Fibroblast of lung (primary cell): ENCODE data around the gene C1orf232. TPM values are rescaled to one million over a fixed set of nuclear protein-coding genes. Genes with fewer than 3 reads are reported as not detected.
A peak's percentile ranks its signal among the peaks of the same experiment; 100 is the strongest.

Experiments
- DNase-seq, 2 donors: peaks; one replicate each; pipeline versions ENCODE4 v3.0.0 to v3.0.0-alpha.2; 2010; ENCODE audit warnings: low read depth in 2 of 2
- H2AFZ ChIP-seq: 2 replicates; pipeline ENCODE4 v1.5.1; 2012; ENCODE audit warnings: low read length, control low read depth, inconsistent platforms
- H3K27ac ChIP-seq: 2 replicates; pipeline ENCODE4 v1.5.1; 2011; ENCODE audit warnings: low read length, control low read depth; ENCODE audit not compliant: insufficient read depth
- H3K27me3 ChIP-seq: 2 replicates; pipeline ENCODE4 v1.5.1; 2011; ENCODE audit warnings: mild to moderate bottlenecking, low read length; ENCODE audit not compliant: control insufficient read depth, insufficient read depth
- H3K36me3 ChIP-seq: 2 replicates; pipeline ENCODE4 v1.5.1; 2011; ENCODE audit warnings: low read length; ENCODE audit not compliant: control insufficient read depth, insufficient read depth
- H3K4me1 ChIP-seq: 2 replicates; pipeline ENCODE4 v1.5.1; 2011; ENCODE audit warnings: low read length; ENCODE audit not compliant: control insufficient read depth, insufficient read depth; ENCODE audit errors: extremely low read depth
- H3K4me2 ChIP-seq: 2 replicates; pipeline ENCODE4 v1.5.1; 2011; ENCODE audit warnings: low read length, control low read depth; ENCODE audit not compliant: insufficient read depth; ENCODE audit errors: extremely low read depth
- H3K4me3 ChIP-seq, 4 experiments: fragments of 200-600 bp in 1 of 4; sonication (generic) in 1 of 4; replicated peaks in 1 of 4; 2 replicates each; pipeline ENCODE4 v1.5.1; 2011 to 2016; ENCODE audit warnings: low read length in 4 of 4, low read depth in 3 of 4, mild to moderate bottlenecking in 3 of 4, control low read depth in 2 of 4, inconsistent platforms in 1 of 4, mixed read lengths in 1 of 4; ENCODE audit not compliant: insufficient read depth in 1 of 4; ENCODE audit errors: control extremely low read depth in 1 of 4
- H3K79me2 ChIP-seq: 2 replicates; pipeline ENCODE4 v1.5.1; 2012; ENCODE audit warnings: mild to moderate bottlenecking, low read length, inconsistent platforms; ENCODE audit not compliant: control insufficient read depth, insufficient read depth
- H3K9ac ChIP-seq: 2 replicates; pipeline ENCODE4 v1.5.1; 2011; ENCODE audit warnings: mild to moderate bottlenecking, low read length, control low read depth; ENCODE audit not compliant: insufficient read depth
- H3K9me3 ChIP-seq: 2 replicates; pipeline ENCODE4 v1.5.1; 2012; ENCODE audit warnings: low read depth, low read length; ENCODE audit not compliant: control insufficient read depth, insufficient read depth
- H4K20me1 ChIP-seq: 2 replicates; pipeline ENCODE4 v1.5.1; 2011; ENCODE audit warnings: low read length; ENCODE audit not compliant: control insufficient read depth, insufficient read depth; ENCODE audit errors: extremely low read depth
- EZH2 ChIP-seq: IDR thresholded peaks from 2 replicates; pipeline ENCODE4 v1.5.1; 2012; ENCODE audit warnings: low read length, control low read depth, mild to moderate bottlenecking; ENCODE audit errors: missing control alignments
- polyA plus RNA-seq, 2 donors: library from polyadenylated mRNA; depleted of rRNA in 1 of 2; stranded (reverse) in 1 of 2; unstranded in 1 of 2; fragments of >200 nt; gene quantifications; 2 replicates each; pipeline ENCODE4 v1.2.1, GENCODE V29; 2011 to 2012; ENCODE audit warnings: missing spikeins in 1 of 2
- total RNA-seq: library from RNA; depleted of rRNA; stranded (reverse); fragments of >200 nt; gene quantifications from 2 replicates; pipeline ENCODE4 v1.2.1, GENCODE V29; 2014
- TF ChIP-seq, protein P1 (sequence below), 2 donors: IDR thresholded peaks in 1 of 2; conservative IDR thresholded peaks in 1 of 2; 1 replicate in 1 of 2; 2 replicates in 1 of 2; pipeline ENCODE4 v1.5.1; 2011 to 2012; ENCODE audit warnings: low read length in 2 of 2, control low read depth in 1 of 2, inconsistent platforms in 1 of 2, low read depth in 1 of 2, mild to moderate bottlenecking in 1 of 2

The C1orf232 gene
- total and polyA plus RNA-seq, 2 donors (not counting 1 experiment from before 2014, with no cell fraction given) = not detected

DNA sequence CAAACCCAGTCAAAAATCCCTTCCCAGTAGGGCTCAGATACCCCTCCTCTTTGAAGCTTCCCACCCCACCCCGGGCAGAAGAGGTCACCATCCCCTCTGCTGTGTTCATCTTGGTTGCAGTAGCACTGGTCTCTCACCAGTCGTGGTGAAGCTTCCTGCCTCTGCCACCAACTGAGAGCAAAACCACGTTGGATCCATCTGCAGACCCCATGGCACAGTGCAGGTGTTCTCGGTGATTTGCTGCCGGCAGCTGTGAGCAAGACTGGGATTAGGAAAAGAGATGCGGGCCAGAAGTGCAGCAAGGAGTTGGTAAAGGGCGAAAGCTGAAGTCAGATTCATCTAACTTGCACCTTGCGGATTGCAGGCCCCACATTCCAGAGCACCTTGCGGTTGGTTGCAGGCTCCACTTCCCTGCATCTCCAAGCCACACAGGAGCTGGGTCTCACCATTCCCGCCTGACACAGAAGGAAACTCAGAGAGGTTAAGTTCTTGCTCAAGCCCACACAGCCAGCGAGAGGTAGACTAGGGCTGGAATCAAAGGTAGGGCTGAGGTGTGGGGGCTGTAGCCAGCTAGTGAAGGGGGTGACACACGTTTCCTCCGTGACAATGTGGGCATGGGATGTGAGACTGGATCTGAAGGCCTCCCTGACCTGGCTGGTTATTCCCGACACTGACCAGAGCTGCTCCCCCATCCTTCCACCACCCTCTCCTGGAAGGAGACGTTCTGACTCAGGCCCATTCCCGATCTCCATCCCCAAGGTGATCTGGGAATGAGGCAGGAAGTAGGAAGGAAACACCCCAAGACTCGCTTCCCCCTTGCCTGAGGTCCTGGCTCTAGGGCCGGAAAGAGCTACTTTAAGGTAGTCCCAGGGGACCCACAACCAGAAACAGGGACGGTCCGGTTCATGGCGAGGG lies 13.1 kb downstream of the C1orf232 start:
- Histone ChIP-seq H3K36me3 (no peaks in the 10 kb centered on the region), H3K4me3 (no peak overlapping the region), H3K4me1 (no peaks in the 10 kb centered on the region), H3K9ac (no peak overlapping the region), H4K20me1 (no peaks in the 10 kb centered on the region), H3K27ac (no peak overlapping the region), H3K27me3 (peaks cover 15% of the 10 kb centered on the region), H2AFZ (no peak overlapping the region), H3K79me2 (no peaks in the 10 kb centered on the region), H3K9me3 (no peaks in the 10 kb centered on the region), H3K4me2 (no peak overlapping the region)
- no peak for DNase-seq
- TF ChIP-seq, protein P1, sequence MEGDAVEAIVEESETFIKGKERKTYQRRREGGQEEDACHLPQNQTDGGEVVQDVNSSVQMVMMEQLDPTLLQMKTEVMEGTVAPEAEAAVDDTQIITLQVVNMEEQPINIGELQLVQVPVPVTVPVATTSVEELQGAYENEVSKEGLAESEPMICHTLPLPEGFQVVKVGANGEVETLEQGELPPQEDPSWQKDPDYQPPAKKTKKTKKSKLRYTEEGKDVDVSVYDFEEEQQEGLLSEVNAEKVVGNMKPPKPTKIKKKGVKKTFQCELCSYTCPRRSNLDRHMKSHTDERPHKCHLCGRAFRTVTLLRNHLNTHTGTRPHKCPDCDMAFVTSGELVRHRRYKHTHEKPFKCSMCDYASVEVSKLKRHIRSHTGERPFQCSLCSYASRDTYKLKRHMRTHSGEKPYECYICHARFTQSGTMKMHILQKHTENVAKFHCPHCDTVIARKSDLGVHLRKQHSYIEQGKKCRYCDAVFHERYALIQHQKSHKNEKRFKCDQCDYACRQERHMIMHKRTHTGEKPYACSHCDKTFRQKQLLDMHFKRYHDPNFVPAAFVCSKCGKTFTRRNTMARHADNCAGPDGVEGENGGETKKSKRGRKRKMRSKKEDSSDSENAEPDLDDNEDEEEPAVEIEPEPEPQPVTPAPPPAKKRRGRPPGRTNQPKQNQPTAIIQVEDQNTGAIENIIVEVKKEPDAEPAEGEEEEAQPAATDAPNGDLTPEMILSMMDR (conservative IDR thresholded peaks at IDR 0.05 in 1 of 2, IDR thresholded peaks at IDR 0.05 in 1 of 2; ENCODE audit: low read depth in 1 of 2, low read length in 2 of 2) = no peak
- no peak for TF ChIP-seq EZH2

GRCh38 chr1:26154750-26155149 lies 14.0 kb downstream of the C1orf232 start:
- Histone ChIP-seq H4K20me1 (no peaks in the 10 kb centered on the region), H3K4me2 (no peak overlapping the region), H3K9me3 (no peaks in the 10 kb centered on the region), H3K27me3 (peaks cover 15% of the 10 kb centered on the region), H2AFZ (no peak overlapping the region), H3K9ac (no peak overlapping the region), H3K4me3 (no peak overlapping the region), H3K36me3 (no peaks in the 10 kb centered on the region), H3K4me1 (no peaks in the 10 kb centered on the region), H3K79me2 (no peaks in the 10 kb centered on the region), H3K27ac (no peak overlapping the region)
- TF ChIP-seq, protein P1 (conservative IDR thresholded peaks at IDR 0.05 in 1 of 2, IDR thresholded peaks at IDR 0.05 in 1 of 2; ENCODE audit: low read depth in 1 of 2, low read length in 2 of 2) = no peak
- no peak for TF ChIP-seq EZH2
- DNase-seq = no peak

DNA sequence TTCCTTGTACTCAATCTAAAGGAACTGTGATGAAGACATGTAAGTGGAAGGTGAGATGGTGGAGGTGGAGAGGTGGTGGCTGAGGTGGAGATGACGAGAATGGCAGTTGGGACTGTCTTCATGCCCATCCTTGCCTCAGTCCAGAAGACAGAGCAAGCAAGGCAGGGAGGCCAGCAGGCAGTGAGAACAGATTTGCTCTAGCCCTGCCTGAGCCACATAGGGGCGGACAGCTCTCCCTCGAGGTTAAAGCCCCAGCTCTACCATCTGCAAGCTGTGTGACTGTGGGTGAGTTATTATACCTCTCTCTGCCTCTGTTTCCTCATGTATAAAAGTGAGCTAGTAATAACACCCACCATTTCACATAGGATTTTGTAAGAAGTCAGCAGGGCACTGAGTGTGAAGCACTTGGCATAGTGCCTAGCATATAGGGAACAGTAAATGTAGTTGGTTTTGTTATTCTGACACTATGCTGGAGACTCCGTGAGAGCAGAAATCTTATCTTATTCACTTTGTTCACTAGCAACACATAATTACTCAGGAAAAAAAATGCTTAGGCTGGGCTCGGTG lies 14.7 kb downstream of the C1orf232 start:
- Histone ChIP-seq H3K9ac (no peak overlapping the region), H3K4me2 (no peak overlapping the region), H3K36me3 (no peaks in the 10 kb centered on the region), H3K4me3 (no peak overlapping the region), H3K79me2 (no peaks in the 10 kb centered on the region), H3K27ac (no peak overlapping the region), H4K20me1 (no peaks in the 10 kb centered on the region), H3K4me1 (no peaks in the 10 kb centered on the region), H3K9me3 (no peaks in the 10 kb centered on the region), H2AFZ (no peak overlapping the region), H3K27me3 (peaks cover 15% of the 10 kb centered on the region)
- TF ChIP-seq EZH2 = no peak
- TF ChIP-seq, protein P1 (conservative IDR thresholded peaks at IDR 0.05 in 1 of 2, IDR thresholded peaks at IDR 0.05 in 1 of 2; ENCODE audit: low read depth in 1 of 2, low read length in 2 of 2) = no peak
- peak in 1 of 2 donors; percentile 24 for DNase-seq
